ENCODE data around the gene C2orf76. TPM values are rescaled to one million over a fixed set of nuclear protein-coding genes. Genes with fewer than 3 reads are reported as not detected.
"Not testable (repeated sequence)": the region's sequence is repeated elsewhere in the genome, so short reads cannot be mapped to it uniquely, and the experiment has no call there.

C2orf76 gene
- total RNA-seq, 2 donors from 2014 or later: 15.8 to 16.2 TPM

DNA sequence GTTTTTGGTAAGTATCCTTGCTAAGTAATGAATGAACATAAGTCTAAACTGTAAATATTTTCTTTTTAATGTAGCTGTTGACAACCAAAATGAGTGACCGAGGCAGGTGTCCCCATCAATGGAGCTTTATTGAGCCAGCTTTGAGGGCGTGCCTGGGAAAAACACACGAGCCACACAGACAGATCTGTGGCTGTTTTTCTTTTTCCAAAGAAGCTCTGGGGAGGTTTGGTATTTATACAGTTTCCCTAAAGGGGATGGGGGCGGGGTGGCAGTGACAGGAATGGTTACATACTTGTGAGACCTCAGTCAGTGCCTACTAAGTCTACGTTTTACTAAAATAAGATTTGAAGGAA is 11.3 kb upstream of the C2orf76 start:
- WGBS: 33% methylated on average over 5 of the region's 5 CpGs
- intact Hi-C loops (cut with DNase I): no loop called here
- H3K9me3 ChIP-seq: no peaks in the 10 kb centered on the region
- no peaks in the 10 kb centered on the region for H3K36me3 ChIP-seq
- no peaks in the 10 kb centered on the region for H3K4me1 ChIP-seq (replicated peaks)
- H3K4me3 ChIP-seq: no peak overlapping the region
- H3K27ac ChIP-seq: no peak overlapping the region
- no peaks in the 10 kb centered on the region for H3K27me3 ChIP-seq (replicated peaks; ENCODE audit: insufficient read depth)
- no peak for DNase-seq (ENCODE audit: low spot score)
- TF ChIP-seq POLR2A (IDR thresholded peaks at IDR 0.05) (no peak), POLR2AphosphoS5 (IDR thresholded peaks at IDR 0.05) (no peak)
- TF ChIP-seq, protein P1, sequence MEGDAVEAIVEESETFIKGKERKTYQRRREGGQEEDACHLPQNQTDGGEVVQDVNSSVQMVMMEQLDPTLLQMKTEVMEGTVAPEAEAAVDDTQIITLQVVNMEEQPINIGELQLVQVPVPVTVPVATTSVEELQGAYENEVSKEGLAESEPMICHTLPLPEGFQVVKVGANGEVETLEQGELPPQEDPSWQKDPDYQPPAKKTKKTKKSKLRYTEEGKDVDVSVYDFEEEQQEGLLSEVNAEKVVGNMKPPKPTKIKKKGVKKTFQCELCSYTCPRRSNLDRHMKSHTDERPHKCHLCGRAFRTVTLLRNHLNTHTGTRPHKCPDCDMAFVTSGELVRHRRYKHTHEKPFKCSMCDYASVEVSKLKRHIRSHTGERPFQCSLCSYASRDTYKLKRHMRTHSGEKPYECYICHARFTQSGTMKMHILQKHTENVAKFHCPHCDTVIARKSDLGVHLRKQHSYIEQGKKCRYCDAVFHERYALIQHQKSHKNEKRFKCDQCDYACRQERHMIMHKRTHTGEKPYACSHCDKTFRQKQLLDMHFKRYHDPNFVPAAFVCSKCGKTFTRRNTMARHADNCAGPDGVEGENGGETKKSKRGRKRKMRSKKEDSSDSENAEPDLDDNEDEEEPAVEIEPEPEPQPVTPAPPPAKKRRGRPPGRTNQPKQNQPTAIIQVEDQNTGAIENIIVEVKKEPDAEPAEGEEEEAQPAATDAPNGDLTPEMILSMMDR (IDR thresholded peaks at IDR 0.05): no peak

DNA sequence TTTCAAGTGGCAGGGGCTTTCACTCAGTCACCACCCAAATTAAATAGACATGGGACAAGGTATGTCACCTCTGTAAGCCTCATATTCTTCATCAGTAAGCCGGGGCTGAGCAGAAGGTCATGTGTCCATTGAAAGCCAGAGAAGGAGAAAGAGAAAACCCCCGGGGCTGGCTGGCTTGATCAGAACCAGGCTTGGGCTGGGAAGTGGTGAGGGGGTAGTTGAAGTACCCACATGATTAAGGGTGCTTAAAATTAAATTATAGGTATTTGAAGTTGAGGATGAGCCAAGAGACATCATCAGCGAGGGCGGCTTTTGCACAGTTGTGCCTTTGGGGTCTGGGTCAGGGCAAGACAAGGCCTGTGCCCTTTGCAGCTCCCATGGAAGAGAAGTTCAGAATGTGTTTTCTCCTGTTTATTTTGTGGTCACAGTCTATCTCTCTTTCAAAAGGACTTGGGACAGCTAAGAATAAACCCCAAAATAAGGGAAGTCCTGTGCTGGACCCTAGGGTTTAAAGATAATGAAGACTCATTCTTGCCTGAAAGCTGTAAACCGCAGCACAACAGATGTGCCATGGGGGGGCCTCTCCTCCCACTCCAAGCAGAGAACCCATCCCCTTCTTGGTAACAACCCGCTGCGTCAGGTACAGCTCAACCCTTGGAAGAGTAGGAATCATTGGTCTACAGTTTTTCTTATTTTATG is 10.8 kb upstream of the C2orf76 start:
- TF ChIP-seq POLR2AphosphoS5 (IDR thresholded peaks at IDR 0.05) (no peak), POLR2A (IDR thresholded peaks at IDR 0.05) (no peak)
- TF ChIP-seq, protein P1 (IDR thresholded peaks at IDR 0.05): no peak
- Histone ChIP-seq H3K4me3 (no peak overlapping the region), H3K27me3 (replicated peaks; ENCODE audit: insufficient read depth) (no peaks in the 10 kb centered on the region), H3K4me1 (replicated peaks) (no peaks in the 10 kb centered on the region), H3K27ac (no peak overlapping the region), H3K36me3 (no peaks in the 10 kb centered on the region), H3K9me3 (no peaks in the 10 kb centered on the region)
- intact Hi-C loops (cut with DNase I): no loop called here
- WGBS: 78% methylated on average over 7 of the region's 7 CpGs
- DNase-seq (ENCODE audit: low spot score): no peak

DNA sequence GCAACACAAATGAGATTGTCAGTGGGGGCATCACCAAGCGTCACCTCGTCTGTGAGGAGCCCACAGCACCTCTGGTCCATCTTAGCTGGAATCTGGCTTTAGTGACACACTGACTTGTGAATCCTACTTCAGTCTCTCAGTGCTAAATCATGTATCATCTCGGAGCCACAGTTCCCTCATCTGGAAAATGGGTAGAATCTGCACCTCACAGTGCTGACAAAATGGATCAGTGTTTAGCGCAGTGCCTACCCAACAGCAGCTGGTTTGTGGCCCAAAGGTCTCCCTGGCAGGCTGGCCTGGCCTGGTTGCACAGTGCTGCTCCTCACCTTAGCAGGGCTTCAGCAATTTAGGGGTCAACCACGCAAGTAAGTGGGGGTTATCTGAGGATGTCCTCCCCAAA is 10.2 kb upstream of the C2orf76 start:
- no peak overlapping the region for H3K27ac ChIP-seq
- DNase-seq (ENCODE audit: low spot score): no peak
- intact Hi-C loops (cut with DNase I): no loop called here
- TF ChIP-seq POLR2A (IDR thresholded peaks at IDR 0.05): no peak
- TF ChIP-seq, protein P1 (IDR thresholded peaks at IDR 0.05): no peak
- TF ChIP-seq POLR2AphosphoS5 (IDR thresholded peaks at IDR 0.05): no peak
- no peaks in the 10 kb centered on the region for H3K4me1 ChIP-seq (replicated peaks)
- no peak overlapping the region for H3K4me3 ChIP-seq
- H3K9me3 ChIP-seq: no peaks in the 10 kb centered on the region
- no peaks in the 10 kb centered on the region for H3K27me3 ChIP-seq (replicated peaks; ENCODE audit: insufficient read depth)
- WGBS: 99% methylated on average over 5 of the region's 5 CpGs
- no peaks in the 10 kb centered on the region for H3K36me3 ChIP-seq

DNA sequence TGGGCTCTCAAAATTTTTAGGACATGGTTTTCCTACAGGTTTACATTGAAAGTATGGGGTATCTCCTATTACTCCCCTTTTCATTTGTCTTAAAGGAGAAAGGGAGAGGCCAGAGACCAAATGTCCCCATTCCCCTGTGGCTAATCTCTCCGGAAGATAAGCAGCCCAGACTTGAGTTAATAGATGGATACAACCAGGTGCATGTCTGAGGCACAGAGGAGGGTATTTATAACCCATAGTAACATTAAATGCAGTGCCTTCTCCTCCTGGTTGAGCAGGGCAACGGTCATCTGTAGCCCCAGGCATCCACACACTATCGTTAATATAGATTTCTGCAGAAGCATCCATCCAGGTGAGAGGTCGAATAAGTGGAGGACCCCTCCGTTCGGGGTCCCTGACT is 9.8 kb upstream of the C2orf76 start:
- not testable (repeated sequence) for H3K4me1 ChIP-seq (replicated peaks); H3K36me3 ChIP-seq
- WGBS: 94% methylated on average over 6 of the region's 6 CpGs

DNA sequence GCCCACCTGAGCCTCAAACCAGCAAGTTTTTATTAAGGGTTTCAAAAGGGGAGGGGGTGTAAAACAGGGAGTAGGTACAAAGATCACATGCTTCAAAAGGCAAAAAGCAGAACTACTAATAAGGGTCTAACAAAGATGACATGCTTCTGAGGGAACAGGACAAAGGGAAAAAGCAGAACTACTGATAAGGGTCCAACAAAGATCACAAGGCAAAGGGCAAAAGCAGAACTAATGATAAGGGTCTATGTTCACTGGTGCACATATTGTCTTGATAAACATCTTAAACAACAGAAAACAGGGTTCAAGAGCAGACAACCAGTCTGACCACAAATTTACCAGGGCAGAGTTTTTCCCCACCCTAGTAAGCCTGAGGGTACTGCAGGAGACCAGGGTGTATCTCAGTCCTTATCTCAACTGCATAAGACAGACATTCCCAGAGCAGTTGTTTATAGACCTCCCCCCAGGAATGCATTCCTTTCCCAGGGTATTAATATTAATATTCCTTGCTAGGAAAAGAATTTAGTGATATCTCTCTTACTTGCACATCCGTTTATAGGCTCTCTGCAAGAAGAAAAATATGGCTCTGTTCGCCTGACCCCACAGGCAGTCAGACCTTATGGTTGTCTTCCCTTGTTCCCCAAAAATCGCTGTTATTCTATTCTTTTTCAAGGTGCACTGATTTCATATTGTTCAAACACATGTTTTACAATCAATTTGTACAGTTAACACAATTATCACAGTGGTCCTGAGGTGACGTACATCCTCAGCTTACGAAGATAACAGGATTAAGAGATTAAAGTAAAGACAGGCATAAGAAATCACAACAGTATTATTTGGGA is 7.5 kb upstream of the C2orf76 start:
- WGBS: over 99% methylated on average over 5 of the region's 5 CpGs
- H3K9me3 ChIP-seq; H3K4me3 ChIP-seq; H3K27ac ChIP-seq; intact Hi-C loops (cut with DNase I); H3K27me3 ChIP-seq (replicated peaks; ENCODE audit: insufficient read depth); H3K4me1 ChIP-seq (replicated peaks); DNase-seq (ENCODE audit: low spot score): not testable (repeated sequence)
- peaks cover 0 to 10% of the 10 kb centered on the region in 2 donors for H3K36me3 ChIP-seq

More for the DNA sequence above, 9.8 kb upstream of the C2orf76 start:
- H3K9me3 ChIP-seq; DNase-seq (ENCODE audit: low spot score); H3K4me3 ChIP-seq; H3K27ac ChIP-seq; intact Hi-C loops (cut with DNase I); H3K27me3 ChIP-seq (replicated peaks; ENCODE audit: insufficient read depth): not testable (repeated sequence)

Data from prostate gland (tissue), 2 donors.